Measurements from ENCODE around the gene RASGRP1. TPM values are rescaled to one million over a fixed set of nuclear protein-coding genes. Genes with fewer than 3 reads are reported as not detected.

Gene RASGRP1
- total RNA-seq, 1 experiment from 2014 or later, result 0.51 TPM

GRCh38 chr15:38460543-38460942 lies 104.1 kb downstream of the RASGRP1 start:
- Histone ChIP-seq H3K36me3 (ENCODE audit: control insufficient read depth, insufficient read depth, low read length) (peaks cover under 1% of the 10 kb centered on the region; the same call in 1 of the 2 replicates), H3K4me3 (ENCODE audit: low read depth in 2 of 2, low read length in 2 of 2) (no peak overlapping the region), H3K27ac (ENCODE audit: low read length) (no peak overlapping the region), H3K4me1 (ENCODE audit: control insufficient read depth, insufficient read depth, low read length) (no peaks in the 10 kb centered on the region; the same call in none of the 2 replicates), H3K27me3 (ENCODE audit: control insufficient read depth, insufficient read depth, low read length) (no peaks in the 10 kb centered on the region), H3K9me3 (ENCODE audit: control insufficient read depth, insufficient read depth, low read depth, low read length) (no peaks in the 10 kb centered on the region)
- no TSS peak for BruUV-seq (replicated peaks)
- no peak for ATAC-seq
- POLR2A ChIA-PET, result no interaction called here
- intact Hi-C loops (cut with micrococcal nuclease; ENCODE audit: unreplicated experiment) (no loop called here), in situ Hi-C loops (cut with HindIII; ENCODE audit: low pct_unique_long_range_greater_than_20kb, low sequenced_read_pairs) (loop anchor here (25.0 kb wide), 1 partner anchor 227 kb away; no protein-coding TSS in a partner anchor)
- TF ChIP-seq REST (IDR thresholded peaks at IDR 0.05; ENCODE audit: insufficient read depth in 1 of 2, low read depth in 2 of 2, low read length in 1 of 2) (no peak), TCF7L2 (IDR thresholded peaks at IDR 0.05; ENCODE audit: low read depth, low read length) (no peak), POLR2AphosphoS5 (IDR thresholded peaks at IDR 0.05; ENCODE audit: low read depth, low read length) (no peak), SIN3A (IDR thresholded peaks at IDR 0.05; ENCODE audit: borderline replicate concordance, insufficient read depth, low read depth, low read length) (no peak), CTCF (IDR thresholded peaks at IDR 0.05) (no peak)
- no peak for DNase-seq (ENCODE audit: low read depth, low spot score)
- CTCF ChIA-PET, result interaction anchor here (0.6 kb wide), 1 partner anchor 209 kb away, joined by 3 read pairs; no protein-coding TSS in a partner anchor

- Histone ChIP-seq H3K27me3 (ENCODE audit: control insufficient read depth, insufficient read depth, low read length) (no peaks in the 10 kb centered on the region), H3K27ac (ENCODE audit: low read length) (no peak overlapping the region), H3K4me3 (ENCODE audit: low read depth in 2 of 2, low read length in 2 of 2) (no peak overlapping the region), H3K36me3 (ENCODE audit: control insufficient read depth, insufficient read depth, low read length) (peaks cover 5% of the 10 kb centered on the region; the same call in 1 of the 2 replicates), H3K9me3 (ENCODE audit: control insufficient read depth, insufficient read depth, low read depth, low read length) (no peaks in the 10 kb centered on the region), H3K4me1 (ENCODE audit: control insufficient read depth, insufficient read depth, low read length) (peaks cover 7% of the 10 kb centered on the region)
- DNase-seq (ENCODE audit: low read depth, low spot score) (no peak), ATAC-seq (no peak)
- intact Hi-C loops (cut with micrococcal nuclease; ENCODE audit: unreplicated experiment), result no loop called here
- in situ Hi-C loops (cut with HindIII; ENCODE audit: low pct_unique_long_range_greater_than_20kb, low sequenced_read_pairs), result loop anchor here (25.0 kb wide), 1 partner anchor 228 kb away; no protein-coding TSS in a partner anchor
- no TSS peak for BruUV-seq (replicated peaks)
- ChIA-PET POLR2A (no interaction called here), CTCF (no interaction called here)
- no peak for TF ChIP-seq REST (IDR thresholded peaks at IDR 0.05; ENCODE audit: insufficient read depth in 1 of 2, low read depth in 2 of 2, low read length in 1 of 2)
- TF ChIP-seq POLR2AphosphoS5 (IDR thresholded peaks at IDR 0.05; ENCODE audit: low read depth, low read length), result no peak
- TF ChIP-seq CTCF (IDR thresholded peaks at IDR 0.05), result no peak
- no peak for TF ChIP-seq TCF7L2 (IDR thresholded peaks at IDR 0.05; ENCODE audit: low read depth, low read length)
- no peak for TF ChIP-seq SIN3A (IDR thresholded peaks at IDR 0.05; ENCODE audit: borderline replicate concordance, insufficient read depth, low read depth, low read length)
Observed at GRCh38 chr15:38459480-38459879, 105.1 kb downstream of the RASGRP1 start.
